Right atrium auricular region (tissue), 2 donors: ENCODE measurements around the gene MMP7. TPM values are rescaled to one million over a fixed set of nuclear protein-coding genes. Genes with fewer than 3 reads are reported as not detected.

ENCODE experiments used
- DNase-seq: peaks from one replicate; pipeline ENCODE4 v3.0.0-alpha.2; 2019; ENCODE audit warnings: low spot score
- H3K27ac ChIP-seq, 2 donors: fragments of 200-600 bp; sonication (generic); 1 replicate in 1 of 2; 2 replicates in 1 of 2; pipeline ENCODE4 v1.5.1; 2016 to 2019
- H3K27me3 ChIP-seq, 2 donors: fragments of 200-600 bp; sonication (generic); one replicate each; pipeline versions ENCODE4 v1.5.1 to v1.6.0; 2017 to 2019
- H3K36me3 ChIP-seq: fragments of 200-600 bp; sonication (generic); one replicate; pipeline ENCODE4 v1.5.1; 2016
- H3K4me1 ChIP-seq, 2 donors: fragments of 200-600 bp; sonication (generic); one replicate each; pipeline versions ENCODE4 v1.5.1 to v1.6.0; 2017 to 2019
- H3K4me3 ChIP-seq, 2 donors: fragments of 200-600 bp; sonication (generic); 1 replicate in 1 of 2; 2 replicates in 1 of 2; pipeline ENCODE4 v1.5.1; 2017 to 2019; ENCODE audit warnings: mild to moderate bottlenecking in 1 of 2, moderate library complexity in 1 of 2
- H3K9me3 ChIP-seq, 2 donors: fragments of 200-600 bp; sonication (generic); one replicate each; pipeline ENCODE4 v1.5.1; 2019
- total RNA-seq, 2 donors: library from RNA; depleted of rRNA; stranded (reverse); fragments of >200 nt; gene quantifications; one replicate each; pipeline ENCODE4 v1.1.0, GENCODE V29; 2016
- TF ChIP-seq, protein P1 (sequence below), 2 donors: fragments of 200-600 bp; sonication (generic); IDR thresholded peaks; one replicate each; pipeline ENCODE4 v1.5.1; 2019; ENCODE audit warnings: antibody characterized with exemption in 2 of 2

MMP7 gene
- total RNA-seq, 2 donors from 2014 or later: not detected

DNA sequence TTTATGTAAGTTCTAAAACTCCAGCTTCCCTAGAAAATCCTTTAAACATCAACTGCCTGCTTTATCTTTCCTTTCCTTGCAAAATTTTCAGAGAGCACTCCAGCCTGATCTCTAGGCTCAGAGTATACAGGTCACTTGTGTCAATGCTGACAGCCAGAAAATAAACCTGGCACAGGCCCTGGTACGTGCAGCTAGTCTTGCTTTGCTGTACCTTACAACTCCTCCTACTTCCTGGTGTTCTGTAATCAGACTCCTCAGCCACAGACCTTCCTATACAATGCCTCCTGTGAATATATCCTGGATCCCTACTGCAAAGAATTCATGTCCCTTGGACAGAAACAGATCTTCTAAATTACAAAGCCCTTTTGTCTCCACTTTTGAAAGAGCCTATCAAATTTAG, 53.7 kb downstream of the MMP7 start:
- no peak overlapping the region for H3K27ac ChIP-seq
- H3K36me3 ChIP-seq: no peaks in the 10 kb centered on the region
- H3K27me3 ChIP-seq: no peaks in the 10 kb centered on the region
- H3K4me1 ChIP-seq: peaks cover 0 to 7% of the 10 kb centered on the region in 2 donors
- H3K4me3 ChIP-seq: no peak overlapping the region
- no peaks in the 10 kb centered on the region for H3K9me3 ChIP-seq
- DNase-seq: no peak
- TF ChIP-seq, protein P1, sequence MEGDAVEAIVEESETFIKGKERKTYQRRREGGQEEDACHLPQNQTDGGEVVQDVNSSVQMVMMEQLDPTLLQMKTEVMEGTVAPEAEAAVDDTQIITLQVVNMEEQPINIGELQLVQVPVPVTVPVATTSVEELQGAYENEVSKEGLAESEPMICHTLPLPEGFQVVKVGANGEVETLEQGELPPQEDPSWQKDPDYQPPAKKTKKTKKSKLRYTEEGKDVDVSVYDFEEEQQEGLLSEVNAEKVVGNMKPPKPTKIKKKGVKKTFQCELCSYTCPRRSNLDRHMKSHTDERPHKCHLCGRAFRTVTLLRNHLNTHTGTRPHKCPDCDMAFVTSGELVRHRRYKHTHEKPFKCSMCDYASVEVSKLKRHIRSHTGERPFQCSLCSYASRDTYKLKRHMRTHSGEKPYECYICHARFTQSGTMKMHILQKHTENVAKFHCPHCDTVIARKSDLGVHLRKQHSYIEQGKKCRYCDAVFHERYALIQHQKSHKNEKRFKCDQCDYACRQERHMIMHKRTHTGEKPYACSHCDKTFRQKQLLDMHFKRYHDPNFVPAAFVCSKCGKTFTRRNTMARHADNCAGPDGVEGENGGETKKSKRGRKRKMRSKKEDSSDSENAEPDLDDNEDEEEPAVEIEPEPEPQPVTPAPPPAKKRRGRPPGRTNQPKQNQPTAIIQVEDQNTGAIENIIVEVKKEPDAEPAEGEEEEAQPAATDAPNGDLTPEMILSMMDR (IDR thresholded peaks at IDR 0.05): no peak

DNA sequence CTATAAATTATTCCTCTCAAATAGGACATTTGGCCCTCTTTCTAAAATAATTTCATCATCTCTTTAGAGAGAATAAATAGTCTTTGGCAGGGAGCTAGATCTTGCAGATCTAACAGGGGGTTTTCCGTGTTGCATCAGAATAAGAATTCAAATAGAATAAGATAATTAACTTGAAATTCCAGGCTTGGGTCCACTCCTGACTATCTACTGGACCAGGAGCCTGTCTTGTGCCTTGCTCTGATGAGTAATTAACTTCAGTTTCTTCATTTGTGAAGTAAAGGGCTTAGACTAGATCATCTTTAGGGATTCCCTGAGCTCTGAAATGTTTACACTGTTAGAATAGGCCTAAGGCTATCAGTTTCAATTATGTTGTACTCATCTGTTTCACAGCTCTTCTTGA, 54.5 kb downstream of the MMP7 start:
- no peaks in the 10 kb centered on the region for H3K36me3 ChIP-seq
- H3K27ac ChIP-seq: no peak overlapping the region
- no peaks in the 10 kb centered on the region for H3K27me3 ChIP-seq
- no peak overlapping the region for H3K4me3 ChIP-seq
- H3K4me1 ChIP-seq: peaks cover 0 to 7% of the 10 kb centered on the region in 2 donors
- no peak for DNase-seq
- TF ChIP-seq, protein P1 (IDR thresholded peaks at IDR 0.05): no peak
- no peaks in the 10 kb centered on the region for H3K9me3 ChIP-seq

DNA sequence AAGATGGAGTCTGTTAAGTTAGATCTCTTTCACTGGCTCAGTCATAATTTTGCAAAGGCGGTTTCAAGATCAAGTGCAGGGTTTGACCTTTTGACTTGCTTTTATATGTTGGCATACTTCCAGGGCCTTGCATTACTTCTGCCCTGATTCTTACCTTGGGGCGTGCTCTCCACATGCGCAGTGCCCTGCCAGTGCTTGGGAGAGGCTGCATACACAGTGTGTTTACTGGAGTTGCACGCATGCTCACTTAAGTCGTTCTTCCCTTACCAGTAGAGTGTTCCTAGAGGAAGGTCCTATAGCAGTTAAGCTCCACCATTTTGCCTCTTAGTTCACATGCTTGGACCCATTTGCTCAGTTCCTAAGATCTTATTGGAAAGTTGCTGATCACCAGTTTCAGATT, 57.0 kb downstream of the MMP7 start:
- Histone ChIP-seq H3K27ac (no peak overlapping the region), H3K36me3 (no peaks in the 10 kb centered on the region), H3K27me3 (no peaks in the 10 kb centered on the region), H3K4me3 (no peak overlapping the region), H3K4me1 (peaks cover 0 to 7% of the 10 kb centered on the region in 2 donors), H3K9me3 (no peaks in the 10 kb centered on the region)
- no peak for DNase-seq
- TF ChIP-seq, protein P1 (IDR thresholded peaks at IDR 0.05): no peak

DNA sequence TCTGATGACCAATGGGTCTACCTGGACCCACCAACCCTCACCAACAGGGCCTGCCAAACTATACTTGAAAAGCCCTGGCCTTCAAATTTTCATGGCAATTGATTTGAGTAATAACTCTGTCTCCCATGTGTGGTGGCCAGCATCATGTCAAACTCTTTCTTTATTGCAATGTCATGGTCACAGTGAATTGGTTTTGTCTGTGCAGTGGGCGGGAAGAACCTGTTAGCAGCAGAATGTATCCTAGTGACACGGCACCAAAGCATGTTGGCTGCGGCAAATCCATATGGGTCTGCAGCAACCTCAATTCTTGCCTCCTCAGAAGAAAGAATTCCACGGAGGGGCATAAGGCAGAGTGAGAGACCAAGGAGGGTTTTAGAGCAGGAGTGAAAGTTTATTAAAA, 58.4 kb downstream of the MMP7 start:
- no peak for DNase-seq
- H3K27me3 ChIP-seq: no peaks in the 10 kb centered on the region
- no peaks in the 10 kb centered on the region for H3K36me3 ChIP-seq
- TF ChIP-seq, protein P1 (IDR thresholded peaks at IDR 0.05): no peak
- H3K4me1 ChIP-seq: peaks cover 0 to 5% of the 10 kb centered on the region in 2 donors
- H3K9me3 ChIP-seq: no peaks in the 10 kb centered on the region
- no peak overlapping the region for H3K27ac ChIP-seq
- no peak overlapping the region for H3K4me3 ChIP-seq

DNA sequence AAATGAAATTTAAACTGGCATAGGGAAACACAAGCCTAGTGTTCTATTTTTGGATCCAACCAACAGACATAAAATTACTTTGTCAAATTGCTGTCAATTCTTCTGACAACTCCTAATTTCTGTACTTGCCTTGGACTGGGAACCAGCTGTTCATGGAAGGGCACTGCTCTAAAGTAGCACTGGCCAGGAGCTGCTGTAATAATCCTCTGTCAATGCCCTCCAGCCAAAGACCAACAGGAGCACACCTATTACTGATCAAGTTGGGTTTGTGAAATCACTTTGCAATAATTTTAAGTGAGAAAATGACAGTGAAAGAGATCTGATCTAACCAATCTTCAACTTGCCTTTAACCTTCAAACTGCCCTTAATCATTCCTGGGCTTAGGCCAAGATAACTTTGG, 59.1 kb downstream of the MMP7 start:
- Histone ChIP-seq H3K27me3 (no peaks in the 10 kb centered on the region), H3K4me3 (no peak overlapping the region), H3K27ac (no peak overlapping the region), H3K9me3 (no peaks in the 10 kb centered on the region), H3K4me1 (no peaks in the 10 kb centered on the region), H3K36me3 (no peaks in the 10 kb centered on the region)
- TF ChIP-seq, protein P1 (IDR thresholded peaks at IDR 0.05): no peak
- no peak for DNase-seq

Other genes with a start within 250 kb of the MMP7 start
- 1 to 10 TPM; 3.6 to 9.1 TPM for gene BIRC3, start 213.3 kb downstream of the MMP7 start, total RNA-seq
- 10 to 100 TPM; 31.5 to 36.8 TPM for gene BIRC2, start 183.5 kb downstream of the MMP7 start, total RNA-seq
- gene TMEM123, start 78.0 kb downstream of the MMP7 start, total RNA-seq: 10 to 100 TPM; 72.8 to 80.7 TPM
- gene MMP20, start 94.6 kb upstream of the MMP7 start, total RNA-seq: not detected
- not detected for gene MMP27, start 175.0 kb upstream of the MMP7 start, total RNA-seq
- gene MMP8, start 194.2 kb upstream of the MMP7 start, total RNA-seq: under 1 TPM; 0.35 to 0.41 TPM
- gene MMP10, start 249.9 kb upstream of the MMP7 start, total RNA-seq: not detected